H1 (cell line): ENCODE measurements around the gene GPC6. TPM values are rescaled to one million over a fixed set of nuclear protein-coding genes. Genes with fewer than 3 reads are reported as not detected.

ENCODE experiments used
- JUN ChIP-seq: IDR thresholded peaks from 2 replicates; pipeline ENCODE4 v1.6.1; 2011; ENCODE audit warnings: low read depth, mild to moderate bottlenecking, improper control_type of control experiment, low read length
- POU5F1 ChIP-seq: IDR thresholded peaks from 2 replicates; pipeline ENCODE4 v1.6.1; 2011; ENCODE audit warnings: low read depth, mild to moderate bottlenecking, low read length, moderate library complexity
- SAP30 ChIP-seq: fragments of 300-600 bp; sonication (generic); IDR thresholded peaks from 2 replicates; pipeline ENCODE4 v1.7.1; 2012; ENCODE audit warnings: low read length, moderate library complexity, mild to moderate bottlenecking, inconsistent platforms; ENCODE audit not compliant: insufficient read depth, insufficient replicate concordance
- SP1 ChIP-seq: IDR thresholded peaks from 2 replicates; pipeline ENCODE4 v1.6.1; 2011; ENCODE audit warnings: low read depth, low read length
- TAF1 ChIP-seq: IDR thresholded peaks from 2 replicates; pipeline ENCODE4 v1.6.1; 2011; ENCODE audit warnings: mild to moderate bottlenecking, low read depth, low read length
- polyA plus RNA-seq, 7 experiments: library from polyadenylated mRNA; depleted of rRNA in 3 of 7; stranded (reverse) in 5 of 7; unstranded in 2 of 7; fragments of >200 nt in 5 of 7; fragments of 200-250 nt in 2 of 7; gene quantifications; 1 replicate in 5 of 7; 2 replicates in 1 of 7; 4 replicates in 1 of 7; pipeline versions ENCODE4 v1.2.1 to v1.2.3, GENCODE V29; 2011 to 2013; ENCODE audit warnings: missing spikeins in 2 of 7, mixed read lengths in 2 of 7
- total RNA-seq: library from RNA; stranded (reverse); fragmentation: NEBNext Ultra II Directional; extraction: Animal tissue kit (Norgen Biotek cat#: 25700); gene quantifications from 2 replicates; pipeline ENCODE4 v1.2.1, GENCODE V29; 2021
- TF ChIP-seq, protein P1 (sequence below): fragments of 300-600 bp; sonication (generic); IDR thresholded peaks from 2 replicates; pipeline ENCODE4 v1.7.1; 2012; ENCODE audit warnings: low read length, moderate library complexity, mild to moderate bottlenecking, inconsistent platforms; ENCODE audit not compliant: insufficient replicate concordance

GPC6 gene
- total and polyA plus RNA-seq, 2 of the 8 experiments (the other 6 are each of a cell fraction or from before 2014, with no cell fraction given): 5.4 to 12.0 TPM

DNA sequence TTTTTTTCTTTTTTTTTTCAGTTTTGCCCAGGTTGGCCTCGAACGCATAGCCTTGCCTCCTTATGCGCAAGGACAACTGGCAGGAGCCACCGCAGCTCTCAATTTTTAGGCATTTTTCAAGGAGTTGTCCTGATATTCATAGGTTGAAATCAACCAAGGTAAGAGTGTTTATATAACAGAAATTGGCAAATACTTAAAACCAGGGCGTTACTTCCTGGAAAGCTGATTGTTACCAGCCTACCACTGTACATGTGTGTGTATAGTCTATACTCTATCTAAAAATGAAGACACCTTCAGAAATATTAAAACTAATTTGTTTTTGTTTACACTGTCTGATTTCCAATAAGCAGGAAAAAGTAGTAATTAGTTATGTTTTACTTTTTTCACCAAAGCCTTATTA is 39.2 kb downstream of the GPC6 start (continued):
- TF ChIP-seq, protein P1, sequence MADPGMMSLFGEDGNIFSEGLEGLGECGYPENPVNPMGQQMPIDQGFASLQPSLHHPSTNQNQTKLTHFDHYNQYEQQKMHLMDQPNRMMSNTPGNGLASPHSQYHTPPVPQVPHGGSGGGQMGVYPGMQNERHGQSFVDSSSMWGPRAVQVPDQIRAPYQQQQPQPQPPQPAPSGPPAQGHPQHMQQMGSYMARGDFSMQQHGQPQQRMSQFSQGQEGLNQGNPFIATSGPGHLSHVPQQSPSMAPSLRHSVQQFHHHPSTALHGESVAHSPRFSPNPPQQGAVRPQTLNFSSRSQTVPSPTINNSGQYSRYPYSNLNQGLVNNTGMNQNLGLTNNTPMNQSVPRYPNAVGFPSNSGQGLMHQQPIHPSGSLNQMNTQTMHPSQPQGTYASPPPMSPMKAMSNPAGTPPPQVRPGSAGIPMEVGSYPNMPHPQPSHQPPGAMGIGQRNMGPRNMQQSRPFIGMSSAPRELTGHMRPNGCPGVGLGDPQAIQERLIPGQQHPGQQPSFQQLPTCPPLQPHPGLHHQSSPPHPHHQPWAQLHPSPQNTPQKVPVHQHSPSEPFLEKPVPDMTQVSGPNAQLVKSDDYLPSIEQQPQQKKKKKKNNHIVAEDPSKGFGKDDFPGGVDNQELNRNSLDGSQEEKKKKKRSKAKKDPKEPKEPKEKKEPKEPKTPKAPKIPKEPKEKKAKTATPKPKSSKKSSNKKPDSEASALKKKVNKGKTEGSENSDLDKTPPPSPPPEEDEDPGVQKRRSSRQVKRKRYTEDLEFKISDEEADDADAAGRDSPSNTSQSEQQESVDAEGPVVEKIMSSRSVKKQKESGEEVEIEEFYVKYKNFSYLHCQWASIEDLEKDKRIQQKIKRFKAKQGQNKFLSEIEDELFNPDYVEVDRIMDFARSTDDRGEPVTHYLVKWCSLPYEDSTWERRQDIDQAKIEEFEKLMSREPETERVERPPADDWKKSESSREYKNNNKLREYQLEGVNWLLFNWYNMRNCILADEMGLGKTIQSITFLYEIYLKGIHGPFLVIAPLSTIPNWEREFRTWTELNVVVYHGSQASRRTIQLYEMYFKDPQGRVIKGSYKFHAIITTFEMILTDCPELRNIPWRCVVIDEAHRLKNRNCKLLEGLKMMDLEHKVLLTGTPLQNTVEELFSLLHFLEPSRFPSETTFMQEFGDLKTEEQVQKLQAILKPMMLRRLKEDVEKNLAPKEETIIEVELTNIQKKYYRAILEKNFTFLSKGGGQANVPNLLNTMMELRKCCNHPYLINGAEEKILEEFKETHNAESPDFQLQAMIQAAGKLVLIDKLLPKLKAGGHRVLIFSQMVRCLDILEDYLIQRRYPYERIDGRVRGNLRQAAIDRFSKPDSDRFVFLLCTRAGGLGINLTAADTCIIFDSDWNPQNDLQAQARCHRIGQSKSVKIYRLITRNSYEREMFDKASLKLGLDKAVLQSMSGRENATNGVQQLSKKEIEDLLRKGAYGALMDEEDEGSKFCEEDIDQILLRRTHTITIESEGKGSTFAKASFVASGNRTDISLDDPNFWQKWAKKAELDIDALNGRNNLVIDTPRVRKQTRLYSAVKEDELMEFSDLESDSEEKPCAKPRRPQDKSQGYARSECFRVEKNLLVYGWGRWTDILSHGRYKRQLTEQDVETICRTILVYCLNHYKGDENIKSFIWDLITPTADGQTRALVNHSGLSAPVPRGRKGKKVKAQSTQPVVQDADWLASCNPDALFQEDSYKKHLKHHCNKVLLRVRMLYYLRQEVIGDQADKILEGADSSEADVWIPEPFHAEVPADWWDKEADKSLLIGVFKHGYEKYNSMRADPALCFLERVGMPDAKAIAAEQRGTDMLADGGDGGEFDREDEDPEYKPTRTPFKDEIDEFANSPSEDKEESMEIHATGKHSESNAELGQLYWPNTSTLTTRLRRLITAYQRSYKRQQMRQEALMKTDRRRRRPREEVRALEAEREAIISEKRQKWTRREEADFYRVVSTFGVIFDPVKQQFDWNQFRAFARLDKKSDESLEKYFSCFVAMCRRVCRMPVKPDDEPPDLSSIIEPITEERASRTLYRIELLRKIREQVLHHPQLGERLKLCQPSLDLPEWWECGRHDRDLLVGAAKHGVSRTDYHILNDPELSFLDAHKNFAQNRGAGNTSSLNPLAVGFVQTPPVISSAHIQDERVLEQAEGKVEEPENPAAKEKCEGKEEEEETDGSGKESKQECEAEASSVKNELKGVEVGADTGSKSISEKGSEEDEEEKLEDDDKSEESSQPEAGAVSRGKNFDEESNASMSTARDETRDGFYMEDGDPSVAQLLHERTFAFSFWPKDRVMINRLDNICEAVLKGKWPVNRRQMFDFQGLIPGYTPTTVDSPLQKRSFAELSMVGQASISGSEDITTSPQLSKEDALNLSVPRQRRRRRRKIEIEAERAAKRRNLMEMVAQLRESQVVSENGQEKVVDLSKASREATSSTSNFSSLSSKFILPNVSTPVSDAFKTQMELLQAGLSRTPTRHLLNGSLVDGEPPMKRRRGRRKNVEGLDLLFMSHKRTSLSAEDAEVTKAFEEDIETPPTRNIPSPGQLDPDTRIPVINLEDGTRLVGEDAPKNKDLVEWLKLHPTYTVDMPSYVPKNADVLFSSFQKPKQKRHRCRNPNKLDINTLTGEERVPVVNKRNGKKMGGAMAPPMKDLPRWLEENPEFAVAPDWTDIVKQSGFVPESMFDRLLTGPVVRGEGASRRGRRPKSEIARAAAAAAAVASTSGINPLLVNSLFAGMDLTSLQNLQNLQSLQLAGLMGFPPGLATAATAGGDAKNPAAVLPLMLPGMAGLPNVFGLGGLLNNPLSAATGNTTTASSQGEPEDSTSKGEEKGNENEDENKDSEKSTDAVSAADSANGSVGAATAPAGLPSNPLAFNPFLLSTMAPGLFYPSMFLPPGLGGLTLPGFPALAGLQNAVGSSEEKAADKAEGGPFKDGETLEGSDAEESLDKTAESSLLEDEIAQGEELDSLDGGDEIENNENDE: no peak
- TF ChIP-seq SAP30: no peak
- TF ChIP-seq TAF1: no peak
- TF ChIP-seq SP1: no peak
- TF ChIP-seq POU5F1: no peak
- TF ChIP-seq JUN: no peak
